Right lobe of liver (tissue), 6 donors: ENCODE measurements around the gene DLG5. TPM values are rescaled to one million over a fixed set of nuclear protein-coding genes. Genes with fewer than 3 reads are reported as not detected.

Experiments
- ATAC-seq, 4 donors: fragments of 200-7000 bp; cut with Tn5 transposase; one replicate each; pipeline ENCODE4 v1.9.1; 2020; ENCODE audit warnings: mild to moderate bottlenecking in 4 of 4, moderate library complexity in 4 of 4
- DNase-seq, 3 donors: peaks; one replicate each; pipeline ENCODE4 v3.0.0-alpha.2; 2020
- H3K27ac ChIP-seq, 3 donors: fragments of 200-600 bp; one replicate each; pipeline ENCODE4 v1.8.0; 2022
- H3K27me3 ChIP-seq, 2 donors: fragments of 200-600 bp; one replicate each; pipeline ENCODE4 v1.8.0; 2022
- H3K36me3 ChIP-seq, 4 donors: fragments of 200-600 bp; sonication (generic) in 1 of 4; one replicate each; pipeline versions ENCODE4 v1.5.1 to v1.8.0; 2017 to 2022; ENCODE audit warnings: control low read depth in 1 of 4
- H3K4me1 ChIP-seq, 4 donors: fragments of 200-600 bp; sonication (generic) in 1 of 4; one replicate each; pipeline versions ENCODE4 v1.5.1 to v1.8.0; 2017 to 2022; ENCODE audit warnings: control low read depth in 1 of 4
- H3K4me3 ChIP-seq, 3 donors: fragments of 200-600 bp; one replicate each; pipeline ENCODE4 v1.8.0; 2022
- H3K9me3 ChIP-seq, 4 donors: fragments of 200-600 bp; sonication (generic) in 1 of 4; one replicate each; pipeline versions ENCODE4 v1.5.1 to v1.8.0; 2017 to 2022; ENCODE audit warnings: control low read depth in 1 of 4
- CTCF ChIP-seq, 4 donors: fragments of 200-600 bp in 3 of 4; fragments of 450-650 bp in 1 of 4; IDR thresholded peaks; one replicate each; pipeline versions ENCODE4 v1.5.1 to v1.8.0; 2016 to 2022; ENCODE audit warnings: antibody characterized with exemption in 4 of 4, mild to moderate bottlenecking in 2 of 4
- POLR2A ChIP-seq: fragments of 450-650 bp; IDR thresholded peaks from one replicate; pipeline ENCODE4 v1.6.1; 2017; ENCODE audit warnings: antibody characterized with exemption, mild to moderate bottlenecking
- WGBS: methylation state at CpG from one replicate; pipeline ENCODE4 v1.1.6; 2018; ENCODE audit warnings: low coverage, low lambda C conversion rate; ENCODE audit not compliant: insufficient coverage; ENCODE audit errors: missing lambda C conversion rate; 5-methylcytosine and 5-hydroxymethylcytosine counted together
- intact Hi-C, 2 donors: fragments of 100-400 bp; cut with DNase I; formaldehyde crosslinking; loops; one replicate each; pipeline versions ENCODE4 v1.11.2 to v1.14.1; 2022
- total RNA-seq, 6 experiments: library from RNA; depleted of rRNA in 2 of 6; stranded (reverse); fragments of >200 nt in 2 of 6; fragmentation: NEBNext Ultra II Directional in 3 of 6; extraction: Animal tissue kit (Norgen Biotek cat#: 25700) in 3 of 6; gene quantifications; one replicate each; pipeline versions ENCODE4 v1.1.0 to v1.2.4, GENCODE V29; 2016 to 2023
- donor health status: DM: no; HTN: yes; CAD: no.
- donor health status: DM: no; HTN: no; CAD: no.
- donor health status: DM: no; HTN: no; CAD: no.
- donor health status: DM: no; HTN: yes; CAD: no.
- donor health status: DM: no; HTN: yes; CAD: no.

DLG5 gene
- total RNA-seq, 6 experiments from 2014 or later: 5.6 to 8.8 (median 7.6) TPM

- Histone ChIP-seq H3K9me3 (no peaks in the 10 kb centered on the region), H3K27ac (no peak overlapping the region), H3K4me1 (no peaks in the 10 kb centered on the region), H3K27me3 (no peaks in the 10 kb centered on the region), H3K36me3 (peaks cover 0 to 4% (median 0%) of the 10 kb centered on the region in 4 donors), H3K4me3 (no peak overlapping the region)
- 94% methylated on average over 3 of the region's 8 CpGs for WGBS
- no peak for TF ChIP-seq POLR2A
- no peak for TF ChIP-seq CTCF (IDR thresholded peaks at IDR 0.05)
- DNase-seq (no peak), ATAC-seq (no peak)
- intact Hi-C loops: no loop called here
These were observed 144.1 kb downstream of the DLG5 start for GRCh38 chr10:77782328-77783061.

DNA sequence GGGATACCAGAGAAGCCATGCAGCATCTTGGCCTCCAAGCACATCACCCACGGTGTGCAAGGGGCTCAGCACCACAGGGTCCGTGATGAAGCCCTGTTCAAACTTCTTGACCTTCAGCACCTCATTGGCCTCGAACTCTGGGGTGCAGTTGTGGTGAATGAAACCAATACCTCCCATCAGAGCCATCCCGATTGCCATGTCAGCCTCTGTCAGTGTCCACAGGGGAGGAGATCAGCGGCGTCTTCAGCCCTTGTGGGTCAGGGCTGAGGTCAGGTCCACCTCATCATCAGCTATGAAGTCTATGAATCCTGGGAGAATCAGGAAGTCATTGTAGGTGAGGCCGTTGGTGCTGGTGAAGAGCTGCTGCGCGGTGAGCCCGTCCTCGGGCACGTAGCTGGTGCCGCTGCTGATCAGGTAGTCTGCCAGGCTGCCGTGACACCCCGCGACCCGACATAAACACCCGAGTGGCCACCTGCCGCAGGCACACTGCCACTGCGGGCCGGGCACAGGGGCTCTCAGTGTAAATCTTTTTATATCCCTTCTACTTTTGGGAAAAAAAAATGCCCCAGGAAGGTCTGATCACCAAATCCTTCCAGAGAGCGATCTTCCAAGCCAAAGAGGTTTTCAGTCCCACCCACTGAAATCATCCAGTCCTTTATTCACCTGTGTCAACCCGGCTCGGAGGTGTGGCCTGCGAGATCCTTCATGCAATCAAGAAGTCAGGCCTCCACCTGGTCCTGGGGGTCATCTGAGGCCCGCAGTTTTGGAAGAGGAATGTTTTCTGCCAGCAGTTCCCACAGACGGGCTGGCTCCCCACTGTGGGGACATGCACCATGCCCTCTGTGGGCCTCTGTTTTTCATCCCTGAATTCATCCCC is 144.9 kb downstream of the DLG5 start:
- no peak for DNase-seq
- peak in 1 of 4 donors; percentile 33 for ATAC-seq
- WGBS: 95% methylated on average over 10 of the region's 27 CpGs
- Histone ChIP-seq H3K4me3 (no peak overlapping the region), H3K4me1 (no peaks in the 10 kb centered on the region), H3K27me3 (no peaks in the 10 kb centered on the region), H3K27ac (no peak overlapping the region), H3K36me3 (peaks cover 0 to 4% (median 0%) of the 10 kb centered on the region in 4 donors), H3K9me3 (no peaks in the 10 kb centered on the region)
- no peak for TF ChIP-seq CTCF (IDR thresholded peaks at IDR 0.05)
- TF ChIP-seq POLR2A: no peak
- intact Hi-C loops: no loop called here

DNA sequence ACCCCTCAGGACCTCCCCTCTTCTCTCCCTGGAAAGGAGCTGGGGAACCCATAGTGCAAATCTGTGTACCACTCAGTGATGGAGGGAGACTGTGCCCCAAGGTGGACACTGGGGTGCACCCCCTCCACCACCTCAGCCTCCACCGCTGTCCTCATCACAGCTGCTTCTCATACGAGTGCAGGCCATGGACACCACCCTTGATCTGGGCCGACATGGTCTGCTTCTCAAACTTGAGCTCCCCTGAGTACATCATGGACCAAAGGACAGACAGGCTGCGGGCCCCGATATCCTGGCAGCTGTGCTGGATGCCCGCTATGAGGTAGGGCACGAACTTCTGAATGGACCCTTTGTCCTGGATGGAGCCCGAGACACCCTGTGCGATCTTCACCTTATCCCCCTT is 146.4 kb downstream of the DLG5 start:
- WGBS: no CpG with 5 or more reads among the region's 9 CpGs
- intact Hi-C loops: no loop called here
- DNase-seq (no peak), ATAC-seq (no peak)
- Histone ChIP-seq H3K36me3 (peaks cover 0 to 4% (median 0%) of the 10 kb centered on the region in 4 donors), H3K4me3 (no peak overlapping the region), H3K4me1 (no peaks in the 10 kb centered on the region), H3K27me3 (no peaks in the 10 kb centered on the region), H3K27ac (no peak overlapping the region), H3K9me3 (no peaks in the 10 kb centered on the region)
- TF ChIP-seq CTCF (IDR thresholded peaks at IDR 0.05): no peak
- TF ChIP-seq POLR2A: no peak

DNA sequence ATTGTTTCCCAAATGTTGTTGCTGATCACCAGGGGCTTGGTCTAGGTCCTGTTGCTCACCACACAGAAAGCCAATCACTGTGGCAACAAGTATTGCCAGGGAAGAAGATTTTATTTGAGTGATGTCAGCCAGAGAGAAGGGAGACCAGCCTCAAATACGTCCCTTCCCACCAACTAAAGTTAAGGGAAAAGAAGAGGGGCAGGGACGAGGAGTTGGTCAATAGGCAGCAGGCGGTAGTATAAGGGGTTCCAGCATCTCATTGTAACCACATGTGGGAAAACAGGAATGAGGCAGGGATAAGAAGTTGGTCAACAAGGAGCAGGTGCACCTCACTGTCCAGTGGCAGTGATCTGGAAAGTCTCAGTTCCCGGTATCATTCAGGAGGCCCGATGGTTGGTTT is 150.1 kb downstream of the DLG5 start:
- H3K9me3 ChIP-seq: no peaks in the 10 kb centered on the region
- no peaks in the 10 kb centered on the region for H3K36me3 ChIP-seq
- intact Hi-C loops: no loop called here
- no peaks in the 10 kb centered on the region for H3K27me3 ChIP-seq
- no peak for DNase-seq
- no peak overlapping the region for H3K27ac ChIP-seq
- ATAC-seq: no peak
- no peak for TF ChIP-seq CTCF (IDR thresholded peaks at IDR 0.05)
- no peak for TF ChIP-seq POLR2A
- WGBS: 83% methylated on average over 4 of the region's 5 CpGs
- H3K4me3 ChIP-seq: no peak overlapping the region
- no peaks in the 10 kb centered on the region for H3K4me1 ChIP-seq
